RPMI8226 (cell line): ENCODE results near the gene ALOX12B.
A peak's percentile ranks its signal among the peaks of the same experiment; 100 is the strongest.
"Not testable (repeated sequence)": the region's sequence is repeated elsewhere in the genome, so short reads cannot be mapped to it uniquely, and the experiment has no call there.

Source experiments
- DNase-seq: peaks from one replicate; pipeline ENCODE4 v3.0.0-alpha.2; 2015

Gene ALOX12B

GRCh38 chr17:8118769-8119580 lies 31.5 kb upstream of the ALOX12B start:
- peak; percentile 86 for DNase-seq

- DNase-seq, result peak; percentile 26
Observed at GRCh38 chr17:8117980-8118768, 30.7 kb upstream of the ALOX12B start, which contains the start of gene ALOXE3. ALOXE3 (minus strand) TSS chr17:8118514; CDS start chr17:8117990, 524 bp downstream.

- no peak for DNase-seq
Observed at GRCh38 chr17:8117367-8117979, 30.0 kb upstream of the ALOX12B start.

- no peak for DNase-seq
Observed at GRCh38 chr17:8116776-8117175, 29.3 kb upstream of the ALOX12B start.

- DNase-seq, result no peak
Observed at GRCh38 chr17:8110907-8111306, 23.4 kb upstream of the ALOX12B start.

GRCh38 chr17:8110456-8110804 lies 22.9 kb upstream of the ALOX12B start:
- DNase-seq, result no peak

GRCh38 chr17:8109661-8110455 lies 22.3 kb upstream of the ALOX12B start:
- peak; percentile 76 for DNase-seq

GRCh38 chr17:8108972-8109660 lies 21.6 kb upstream of the ALOX12B start:
- no peak for DNase-seq

GRCh38 chr17:8106980-8107379 lies 19.5 kb upstream of the ALOX12B start:
- DNase-seq, result not testable (repeated sequence)

- no peak for DNase-seq
Observed at GRCh38 chr17:8105957-8106398, 18.5 kb upstream of the ALOX12B start.

- DNase-seq, result no peak
Observed at GRCh38 chr17:8104911-8105310, 17.4 kb upstream of the ALOX12B start.

GRCh38 chr17:8103549-8103948 lies 16.0 kb upstream of the ALOX12B start:
- DNase-seq, result no peak

- no peak for DNase-seq
Observed at GRCh38 chr17:8101721-8102120, 14.2 kb upstream of the ALOX12B start.

- no peak for DNase-seq
Observed at GRCh38 chr17:8100763-8101162, 13.2 kb upstream of the ALOX12B start.

GRCh38 chr17:8100111-8100510 lies 12.6 kb upstream of the ALOX12B start:
- DNase-seq, result no peak

- DNase-seq, result no peak
Observed at GRCh38 chr17:8096541-8096940, 9.0 kb upstream of the ALOX12B start.

GRCh38 chr17:8095361-8095760 lies 7.8 kb upstream of the ALOX12B start:
- no peak for DNase-seq

GRCh38 chr17:8091033-8091687 lies 3.6 kb upstream of the ALOX12B start:
- no peak for DNase-seq

- no peak for DNase-seq
Observed at GRCh38 chr17:8089728-8090127, 2.2 kb upstream of the ALOX12B start.

- DNase-seq, result no peak
Observed at GRCh38 chr17:8087952-8088230, 375 bp upstream of the ALOX12B start.

- DNase-seq, result no peak
Observed at GRCh38 chr17:8084250-8084649, 3.3 kb downstream of the ALOX12B start.

GRCh38 chr17:8082292-8082691 lies 5.2 kb downstream of the ALOX12B start:
- no peak for DNase-seq
